SU-DHL-6 (cell line): Measurements from ENCODE around the gene GORASP1.

Source experiments
- CTCF ChIP-seq: fragments of 200-600 bp; sonication (generic); IDR thresholded peaks from one replicate; pipeline ENCODE4 v1.5.1; 2017; ENCODE audit warnings: antibody characterized with exemption, mild to moderate bottlenecking, low read length, moderate library complexity; ENCODE audit not compliant: insufficient read depth, poor library complexity, severe bottlenecking
- EZH2phosphoT487 ChIP-seq: fragments of 200-600 bp; sonication (generic), shearing (Covaris generic); conservative IDR thresholded peaks from 2 replicates; pipeline ENCODE4 v1.6.1; 2018; ENCODE audit warnings: mild to moderate bottlenecking, antibody characterized with exemption, low read length, moderate library complexity, mixed read lengths

GRCh38 chr3:39053696-39054095, 53.7 kb downstream of the GORASP1 start:
- TF ChIP-seq EZH2phosphoT487, result no peak
- TF ChIP-seq CTCF, result no peak
